GM19240 (cell line): Measurements from ENCODE around the gene EPSTI1.
"Not testable (repeated sequence)": the region's sequence is repeated elsewhere in the genome, so short reads cannot be mapped to it uniquely, and the experiment has no call there.

Experiments
- DNase-seq: peaks from one replicate; pipeline ENCODE4 v3.0.0; 2011; ENCODE audit warnings: low spot score; ENCODE audit not compliant: insufficient read length

The EPSTI1 gene

GRCh38 chr13:42991898-42992763 lies at the start of gene EPSTI1:
TSS of gene EPSTI1 (minus strand) at chr13:42992241. CDS start at chr13:42992165, 76 bp downstream.
- no peak for DNase-seq

GRCh38 chr13:43041369-43041921 lies 49.4 kb upstream of the EPSTI1 start:
- DNase-seq: no peak

GRCh38 chr13:43040581-43041368 lies 48.7 kb upstream of the EPSTI1 start:
- not testable (repeated sequence) for DNase-seq

- no peak for DNase-seq
Observed at GRCh38 chr13:43039966-43040365, 47.9 kb upstream of the EPSTI1 start.

- DNase-seq: no peak
Observed at GRCh38 chr13:43036351-43037250, 44.6 kb upstream of the EPSTI1 start.

GRCh38 chr13:43033038-43033437 lies 41.0 kb upstream of the EPSTI1 start:
- no peak for DNase-seq

- DNase-seq: no peak
Observed at GRCh38 chr13:43031881-43032280, 39.8 kb upstream of the EPSTI1 start.

GRCh38 chr13:43030548-43030947 lies 38.5 kb upstream of the EPSTI1 start:
- DNase-seq: no peak

GRCh38 chr13:43026262-43026661 lies 34.2 kb upstream of the EPSTI1 start:
- DNase-seq: no peak

- DNase-seq: peak; percentile 48
Observed at GRCh38 chr13:43023289-43023963, 31.4 kb upstream of the EPSTI1 start, which contains the start of gene DNAJC15. TSS of gene DNAJC15 (plus strand) at chr13:43023586. CDS start at chr13:43023627, 41 bp downstream.

- no peak for DNase-seq
Observed at GRCh38 chr13:43022934-43023288, 30.9 kb upstream of the EPSTI1 start.

- no peak for DNase-seq
Observed at GRCh38 chr13:43021926-43022670, 30.1 kb upstream of the EPSTI1 start.

- DNase-seq: no peak
Observed at GRCh38 chr13:43020794-43021193, 28.8 kb upstream of the EPSTI1 start.

GRCh38 chr13:43019811-43020210 lies 27.8 kb upstream of the EPSTI1 start:
- DNase-seq: no peak

GRCh38 chr13:43016226-43016625 lies 24.2 kb upstream of the EPSTI1 start:
- no peak for DNase-seq

GRCh38 chr13:43014162-43014561 lies 22.1 kb upstream of the EPSTI1 start:
- no peak for DNase-seq

GRCh38 chr13:43009506-43009905 lies 17.5 kb upstream of the EPSTI1 start:
- no peak for DNase-seq

GRCh38 chr13:43008596-43008995 lies 16.6 kb upstream of the EPSTI1 start:
- DNase-seq: no peak

- no peak for DNase-seq
Observed at GRCh38 chr13:43006893-43007631, 15.0 kb upstream of the EPSTI1 start.
